ENCODE measurements around the gene LARGE1. TPM values are rescaled to one million over a fixed set of nuclear protein-coding genes. Genes with fewer than 3 reads are reported as not detected.

The LARGE1 gene
- total RNA-seq, 6 experiments from 2014 or later = 12.2 to 28.3 (median 15.2) TPM

DNA sequence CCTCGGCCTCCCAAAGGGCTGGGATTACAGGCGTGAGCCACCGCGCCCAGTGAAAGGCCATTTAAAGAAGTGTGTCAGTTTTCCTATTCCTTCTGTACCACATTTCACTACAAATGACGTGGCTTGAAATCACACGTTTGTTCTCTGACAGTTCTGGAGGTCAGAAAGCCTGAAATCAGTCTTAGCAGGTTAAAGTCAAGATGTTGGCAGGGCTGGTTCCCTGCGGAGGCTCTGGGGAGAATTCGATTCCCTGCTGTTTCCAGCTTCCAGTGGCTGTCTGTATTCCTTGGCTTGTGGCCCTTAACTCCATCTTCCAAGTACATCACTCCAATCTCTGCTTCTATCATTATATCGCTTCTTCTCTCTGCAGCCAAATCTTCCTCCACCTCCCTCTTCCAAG lies 383.2 kb downstream of the LARGE1 start:
- Histone ChIP-seq H3K27me3 (no peaks in the 10 kb centered on the region), H3K27ac (no peak overlapping the region), H3K9me3 (no peaks in the 10 kb centered on the region), H3K36me3 (no peaks in the 10 kb centered on the region), H3K4me1 (peaks cover 0 to 36% (median 8%) of the 10 kb centered on the region in 4 donors), H3K4me3 (no peak overlapping the region)
- ATAC-seq (no peak), DNase-seq (no peak)
- WGBS (ENCODE audit: insufficient coverage, low coverage, low lambda C conversion rate, missing lambda C conversion rate) = 88% methylated on average over 9 of the region's 9 CpGs
- intact Hi-C loops (cut with DNase I) = no loop called here
- TF ChIP-seq, protein P1, sequence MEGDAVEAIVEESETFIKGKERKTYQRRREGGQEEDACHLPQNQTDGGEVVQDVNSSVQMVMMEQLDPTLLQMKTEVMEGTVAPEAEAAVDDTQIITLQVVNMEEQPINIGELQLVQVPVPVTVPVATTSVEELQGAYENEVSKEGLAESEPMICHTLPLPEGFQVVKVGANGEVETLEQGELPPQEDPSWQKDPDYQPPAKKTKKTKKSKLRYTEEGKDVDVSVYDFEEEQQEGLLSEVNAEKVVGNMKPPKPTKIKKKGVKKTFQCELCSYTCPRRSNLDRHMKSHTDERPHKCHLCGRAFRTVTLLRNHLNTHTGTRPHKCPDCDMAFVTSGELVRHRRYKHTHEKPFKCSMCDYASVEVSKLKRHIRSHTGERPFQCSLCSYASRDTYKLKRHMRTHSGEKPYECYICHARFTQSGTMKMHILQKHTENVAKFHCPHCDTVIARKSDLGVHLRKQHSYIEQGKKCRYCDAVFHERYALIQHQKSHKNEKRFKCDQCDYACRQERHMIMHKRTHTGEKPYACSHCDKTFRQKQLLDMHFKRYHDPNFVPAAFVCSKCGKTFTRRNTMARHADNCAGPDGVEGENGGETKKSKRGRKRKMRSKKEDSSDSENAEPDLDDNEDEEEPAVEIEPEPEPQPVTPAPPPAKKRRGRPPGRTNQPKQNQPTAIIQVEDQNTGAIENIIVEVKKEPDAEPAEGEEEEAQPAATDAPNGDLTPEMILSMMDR (IDR thresholded peaks at IDR 0.05) = no peak
- TF ChIP-seq POLR2A (IDR thresholded peaks at IDR 0.05) = no peak

DNA sequence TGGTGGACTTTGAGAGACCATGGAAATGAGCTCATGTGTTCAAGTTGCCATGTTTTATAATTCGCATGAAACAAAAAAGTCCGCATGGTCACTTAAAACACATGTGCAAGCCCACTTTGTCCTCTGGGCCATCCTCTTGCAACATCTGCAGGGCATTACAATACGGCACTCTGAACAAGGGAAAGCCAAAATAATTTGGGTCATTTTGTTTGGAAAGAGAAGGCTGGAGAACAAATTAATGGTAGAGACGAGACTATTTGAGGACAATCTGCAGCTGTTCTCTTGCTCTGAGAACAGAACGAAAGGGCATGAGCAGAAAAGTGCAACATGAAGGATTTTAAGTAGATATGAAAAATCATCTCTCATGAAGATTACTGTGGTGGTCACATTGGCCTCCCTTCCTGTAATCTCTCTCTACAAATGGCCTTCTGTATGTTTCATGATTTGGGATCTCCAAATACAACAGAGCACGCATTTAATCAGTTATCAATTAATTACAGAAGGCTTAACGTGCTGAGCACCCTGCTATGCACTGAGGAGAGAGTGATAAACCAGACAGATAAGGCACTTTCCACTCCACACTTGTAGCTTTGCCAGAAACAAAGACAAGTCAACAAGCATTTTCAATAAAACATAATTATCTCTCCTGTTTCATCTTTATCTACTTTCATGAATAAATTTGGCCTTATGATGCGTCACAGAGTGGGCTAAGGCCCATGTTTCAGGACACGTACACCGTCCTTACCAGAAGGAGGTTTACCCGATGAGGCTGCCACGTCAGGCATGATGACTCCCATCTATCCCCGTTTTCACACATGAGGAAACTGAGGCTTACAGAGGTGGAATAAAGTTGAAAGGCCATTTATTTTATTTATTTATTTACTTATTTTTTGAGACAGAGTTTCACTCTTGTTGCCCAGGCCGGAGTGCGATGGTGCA lies 384.1 kb downstream of the LARGE1 start:
- no peak for ATAC-seq

DNA sequence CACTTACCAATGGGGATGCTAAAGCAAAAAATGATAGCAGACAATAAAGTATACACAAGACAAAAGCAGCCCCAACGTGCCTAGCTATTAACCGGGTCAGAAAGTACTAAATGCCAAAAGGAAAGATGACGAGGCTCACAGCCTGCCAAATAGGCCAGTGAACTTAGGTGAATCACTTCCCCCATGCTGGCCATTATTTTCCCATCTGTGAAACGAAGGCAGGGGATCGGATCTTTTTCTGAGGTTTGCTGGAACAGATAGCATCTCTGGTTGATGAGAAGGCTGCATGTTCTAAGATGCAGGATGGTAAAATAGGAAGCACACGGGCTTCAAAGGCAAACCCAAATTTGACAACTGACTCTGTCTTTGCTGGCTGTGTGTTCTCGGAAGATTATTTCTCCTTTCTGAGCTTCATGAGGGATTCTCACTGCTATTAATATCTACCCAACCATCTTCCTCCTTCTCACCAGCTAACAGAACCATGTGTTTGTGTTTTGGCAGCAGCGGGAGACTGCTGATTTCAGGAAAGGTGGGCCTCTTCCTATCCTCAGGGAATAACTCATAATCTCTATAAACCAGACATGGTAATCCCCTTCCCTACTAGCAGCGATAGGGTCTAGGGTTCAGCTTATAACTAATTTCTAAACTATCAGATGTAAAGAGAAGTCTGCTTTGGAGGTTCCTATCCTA lies 390.7 kb downstream of the LARGE1 start:
- WGBS (ENCODE audit: insufficient coverage, low coverage, low lambda C conversion rate, missing lambda C conversion rate) = 37% methylated on average over 7 of the region's 9 CpGs
- no peak for TF ChIP-seq POLR2A (IDR thresholded peaks at IDR 0.05)
- TF ChIP-seq, protein P1 (IDR thresholded peaks at IDR 0.05) = no peak
- ATAC-seq = peak in 3 of 4 donors; percentile 30 to 93 (median 50)

More for the DNA sequence above, 384.1 kb downstream of the LARGE1 start:
- Histone ChIP-seq H3K4me1 (peaks cover 0 to 28% (median 8%) of the 10 kb centered on the region in 4 donors), H3K27ac (no peak overlapping the region), H3K9me3 (no peaks in the 10 kb centered on the region), H3K36me3 (no peaks in the 10 kb centered on the region), H3K4me3 (no peak overlapping the region), H3K27me3 (no peaks in the 10 kb centered on the region)
- TF ChIP-seq, protein P1 (IDR thresholded peaks at IDR 0.05) = no peak
- no peak for TF ChIP-seq POLR2A (IDR thresholded peaks at IDR 0.05)
- 70% methylated on average over 15 of the region's 15 CpGs for WGBS (ENCODE audit: insufficient coverage, low coverage, low lambda C conversion rate, missing lambda C conversion rate)
- no peak for DNase-seq
- intact Hi-C loops (cut with DNase I) = no loop called here

DNA sequence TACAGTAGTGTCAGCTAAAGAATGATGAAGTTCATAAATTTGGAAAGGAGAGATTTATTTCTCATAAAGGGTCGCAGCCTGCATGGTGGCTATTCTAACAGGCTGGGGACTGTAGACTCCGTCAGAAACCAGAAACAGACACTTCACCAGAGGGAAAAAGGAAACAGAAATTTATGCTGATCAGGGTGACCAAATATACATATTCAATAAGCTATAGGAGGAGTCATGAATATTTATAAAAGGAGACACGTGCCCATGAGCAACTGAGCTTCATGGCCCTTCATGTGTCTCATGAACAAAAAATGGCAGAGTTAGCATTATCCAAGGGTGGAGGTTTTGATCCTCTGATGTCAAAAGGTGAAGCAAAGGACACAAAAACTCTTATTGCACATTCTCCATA lies 392.1 kb downstream of the LARGE1 start:
- WGBS (ENCODE audit: insufficient coverage, low coverage, low lambda C conversion rate, missing lambda C conversion rate) = 67% methylated on average over 3 of the region's 3 CpGs
- Histone ChIP-seq H3K4me1 (no peaks in the 10 kb centered on the region), H3K4me3 (no peak overlapping the region), H3K9me3 (no peaks in the 10 kb centered on the region), H3K27ac (no peak overlapping the region), H3K27me3 (no peaks in the 10 kb centered on the region), H3K36me3 (no peaks in the 10 kb centered on the region)
- no peak for TF ChIP-seq POLR2A (IDR thresholded peaks at IDR 0.05)
- TF ChIP-seq, protein P1 (IDR thresholded peaks at IDR 0.05) = no peak
- DNase-seq (no peak), ATAC-seq (no peak)
- intact Hi-C loops (cut with DNase I) = loop anchor here (10.0 kb wide), 1 partner anchor 47 kb away; no protein-coding TSS in a partner anchor

More for the DNA sequence above, 390.7 kb downstream of the LARGE1 start:
- Histone ChIP-seq H3K36me3 (no peaks in the 10 kb centered on the region), H3K27me3 (no peaks in the 10 kb centered on the region), H3K4me1 (no peaks in the 10 kb centered on the region), H3K27ac (no peak overlapping the region), H3K4me3 (no peak overlapping the region), H3K9me3 (no peaks in the 10 kb centered on the region)
- no peak for DNase-seq
- intact Hi-C loops (cut with DNase I) = loop anchor here (10.0 kb wide), 1 partner anchor 45 kb away; no protein-coding TSS in a partner anchor
